ENCODE results near the gene GSTM3.
"Not testable (repeated sequence)": the region's sequence is repeated elsewhere in the genome, so short reads cannot be mapped to it uniquely, and the experiment has no call there.

The GSTM3 gene

GRCh38 chr1:109750241-109750882, 9.5 kb upstream of the GSTM3 start:
- DNase-seq = no peak
- in situ Hi-C loops (cut with MboI; ENCODE audit: low pct_unique_long_range_greater_than_20kb, low sequenced_read_pairs) = loop anchor here (25.0 kb wide), 1 partner anchor 88 kb away; the partner anchor contains the start of genes GSTM2 and GSTM4

DNA sequence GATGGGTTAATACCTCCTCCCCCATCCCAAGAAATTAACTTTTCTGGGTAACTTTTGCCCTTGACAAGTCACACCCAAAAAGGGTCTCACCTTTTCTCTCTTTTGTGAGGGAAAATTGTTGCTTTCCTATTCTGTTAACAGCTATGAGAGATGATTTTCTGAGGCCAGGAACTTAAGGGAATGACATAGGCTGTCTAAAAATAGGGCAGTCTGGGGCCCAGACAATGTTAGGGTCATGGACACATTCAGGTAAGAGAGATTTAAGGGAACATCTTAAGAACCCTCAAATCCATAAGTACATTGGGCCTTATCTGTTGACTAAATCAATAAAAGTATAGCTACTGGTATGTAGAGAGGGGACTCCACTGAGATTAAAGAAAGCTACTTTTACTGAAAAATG, 8.4 kb upstream of the GSTM3 start:
- in situ Hi-C loops (cut with MboI; ENCODE audit: low pct_unique_long_range_greater_than_20kb, low sequenced_read_pairs) = no loop called here

GRCh38 chr1:109748311-109748710, 7.5 kb upstream of the GSTM3 start:
- DNase-seq; in situ Hi-C loops (cut with MboI; ENCODE audit: low pct_unique_long_range_greater_than_20kb, low sequenced_read_pairs): not testable (repeated sequence)

More for the DNA sequence above, 8.4 kb upstream of the GSTM3 start:
- no peak for DNase-seq

DNA sequence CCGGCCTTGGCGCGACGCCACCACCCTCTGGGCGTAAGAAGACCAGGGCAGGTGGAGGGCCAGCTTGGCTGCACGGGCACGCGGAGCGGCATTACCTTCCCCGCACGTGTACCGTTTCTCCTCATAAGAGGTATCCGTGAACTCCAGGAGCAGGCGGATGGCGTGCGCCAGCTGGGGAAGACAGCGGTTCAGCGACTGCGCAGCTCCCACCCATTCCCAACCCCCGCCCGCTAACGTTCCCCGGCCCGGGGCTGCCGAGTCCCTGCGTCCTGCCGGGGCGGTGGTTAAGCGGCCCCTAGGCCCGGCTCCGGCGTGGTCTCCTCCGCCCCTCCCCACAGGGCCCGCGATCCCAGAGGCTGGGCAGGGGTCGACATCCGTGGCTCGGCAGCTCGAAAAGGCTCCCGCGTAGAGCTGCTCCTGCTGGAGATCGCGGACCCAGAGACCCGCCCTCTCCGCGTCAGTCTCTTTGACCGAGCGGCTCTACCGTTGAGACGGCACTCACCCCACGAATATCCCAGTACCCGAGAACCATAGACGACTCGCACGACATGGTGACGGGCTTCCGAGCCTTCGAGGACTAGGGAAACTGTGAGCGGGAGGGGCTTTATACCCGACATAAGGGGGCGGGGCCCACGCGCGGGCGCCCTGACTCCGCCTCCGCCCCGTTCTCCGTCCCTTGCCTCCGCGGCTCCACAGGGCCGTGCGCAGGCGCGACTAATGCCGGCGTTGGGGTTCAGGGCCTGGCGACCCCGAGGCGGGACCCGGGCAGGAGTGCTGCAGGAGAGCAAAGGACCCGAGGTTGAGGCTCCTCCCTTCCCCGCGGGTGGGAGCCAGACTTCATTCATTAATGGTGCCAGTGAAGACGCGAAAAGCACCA, 862 bp downstream of the GSTM3 start:
- in situ Hi-C loops (cut with MboI; ENCODE audit: low pct_unique_long_range_greater_than_20kb, low sequenced_read_pairs) = no loop called here
- no peak for DNase-seq

DNA sequence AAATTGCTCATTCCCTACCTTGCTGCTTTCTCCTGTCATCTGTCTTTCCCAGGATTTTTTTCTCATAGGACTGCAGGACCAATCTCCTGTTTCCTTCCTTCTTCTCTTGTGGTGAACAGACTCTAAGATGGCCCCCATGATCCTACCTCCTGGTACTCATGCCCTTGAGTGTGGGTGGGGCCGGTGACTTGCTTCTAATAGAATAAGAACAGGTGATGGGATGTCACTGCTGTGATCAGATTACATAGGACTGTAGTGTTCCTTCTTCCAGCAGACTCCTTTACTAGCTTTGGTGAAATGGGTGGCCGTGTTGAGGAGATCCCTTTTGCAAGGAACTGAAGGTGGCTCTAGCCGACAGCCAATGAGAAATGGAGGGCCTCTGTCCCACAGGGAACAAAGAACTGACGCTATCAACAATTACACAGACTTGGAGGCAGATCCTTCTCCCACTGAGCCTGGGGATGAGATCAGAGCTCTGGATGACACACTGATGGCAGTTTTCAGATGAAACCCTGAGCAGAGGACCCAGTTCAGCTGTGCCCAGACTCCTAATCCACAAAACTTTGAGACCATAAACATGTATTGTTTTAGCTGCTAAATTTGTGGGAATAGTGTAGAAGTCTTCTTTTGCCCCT, 7.5 kb downstream of the GSTM3 start:
- no peak for DNase-seq
- in situ Hi-C loops (cut with MboI; ENCODE audit: low pct_unique_long_range_greater_than_20kb, low sequenced_read_pairs) = no loop called here

GRCh38 chr1:109732390-109732881, 8.4 kb downstream of the GSTM3 start:
- no peak for DNase-seq
- in situ Hi-C loops (cut with MboI; ENCODE audit: low pct_unique_long_range_greater_than_20kb, low sequenced_read_pairs) = no loop called here

- in situ Hi-C loops (cut with MboI; ENCODE audit: low pct_unique_long_range_greater_than_20kb, low sequenced_read_pairs) = no loop called here
These were observed 10.2 kb downstream of the GSTM3 start for GRCh38 chr1:109730666-109731065.

DNA sequence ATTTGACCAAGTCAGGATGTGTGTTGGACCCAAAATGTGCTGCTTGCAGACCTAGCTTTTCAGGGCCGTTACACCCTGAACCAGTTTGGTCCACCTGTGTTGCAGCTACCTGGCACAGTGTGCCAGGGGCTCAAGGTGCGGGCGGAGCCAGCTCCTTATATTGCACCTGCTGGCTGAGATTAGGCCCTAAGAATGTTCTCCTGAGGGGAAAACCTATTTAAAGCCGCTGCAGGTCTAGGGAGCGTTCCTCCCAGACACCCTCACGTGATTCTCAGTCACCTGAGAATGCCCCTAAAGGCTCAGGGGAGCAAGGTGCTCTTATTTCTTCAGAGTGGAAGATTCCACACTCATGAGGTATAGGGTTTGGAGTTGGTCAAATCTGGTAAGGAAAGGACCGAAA, 12.0 kb downstream of the GSTM3 start:
- DNase-seq = no peak
- in situ Hi-C loops (cut with MboI; ENCODE audit: low pct_unique_long_range_greater_than_20kb, low sequenced_read_pairs) = no loop called here

More at GRCh38 chr1:109730666-109731065, 10.2 kb downstream of the GSTM3 start:
- no peak for DNase-seq

DNA sequence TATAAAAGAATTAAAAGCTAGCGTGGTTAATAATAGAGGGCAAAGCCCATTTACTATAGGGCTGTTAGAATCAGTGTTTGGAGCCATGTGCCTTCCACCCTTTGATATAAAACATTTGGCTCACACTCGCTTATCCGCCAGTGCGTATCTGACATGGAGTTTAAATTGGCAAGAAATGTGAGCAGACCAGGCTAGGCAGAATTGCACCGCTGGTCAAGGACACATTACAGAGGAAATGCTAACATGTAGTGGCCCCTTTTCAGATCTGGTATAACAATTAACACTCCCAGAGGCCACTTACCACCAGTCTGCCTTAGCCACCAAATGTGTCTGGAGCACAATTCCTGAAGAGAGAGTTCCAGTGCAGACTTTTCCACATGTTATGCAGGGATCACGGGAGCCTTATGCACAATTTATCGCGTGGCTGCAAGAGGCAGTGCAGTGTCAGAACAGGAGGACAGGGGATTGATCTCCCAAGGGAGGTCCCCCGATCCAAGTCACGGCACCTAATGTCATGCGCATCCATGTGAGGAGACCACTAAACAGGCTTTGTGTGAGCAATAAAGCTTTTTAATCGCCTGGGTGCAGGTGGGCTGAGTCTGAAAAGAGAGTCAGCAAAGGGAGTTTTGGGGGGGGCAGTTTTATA, 14.0 kb downstream of the GSTM3 start:
- in situ Hi-C loops (cut with MboI; ENCODE audit: low pct_unique_long_range_greater_than_20kb, low sequenced_read_pairs) = no loop called here
- no peak for DNase-seq

- in situ Hi-C loops (cut with MboI; ENCODE audit: low pct_unique_long_range_greater_than_20kb, low sequenced_read_pairs) = no loop called here
- DNase-seq = no peak
These were observed 14.8 kb downstream of the GSTM3 start for GRCh38 chr1:109726007-109726406.

GRCh38 chr1:109725510-109725909, 15.3 kb downstream of the GSTM3 start:
- in situ Hi-C loops (cut with MboI; ENCODE audit: low pct_unique_long_range_greater_than_20kb, low sequenced_read_pairs) = no loop called here
- DNase-seq = no peak

DNA sequence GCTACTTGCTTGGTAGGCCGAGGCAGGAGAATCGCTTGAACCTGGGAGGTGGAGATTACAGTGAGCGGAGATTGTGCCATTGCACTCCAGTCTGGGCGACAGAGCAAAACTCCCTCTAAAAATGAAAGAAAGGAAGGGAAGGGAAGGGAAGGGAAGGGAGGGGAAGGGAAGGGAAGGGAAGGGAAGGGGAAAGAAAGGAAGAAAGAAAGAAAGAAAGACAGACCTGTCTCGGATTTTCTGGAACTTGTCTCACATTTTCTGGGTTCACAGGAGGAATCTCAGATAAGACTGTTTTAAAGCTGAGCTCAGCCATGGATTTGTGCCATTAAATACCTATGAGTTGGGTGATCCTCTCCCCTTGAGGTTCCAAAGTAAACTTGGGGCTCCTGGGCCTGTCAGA, 15.9 kb downstream of the GSTM3 start:
- in situ Hi-C loops (cut with MboI; ENCODE audit: low pct_unique_long_range_greater_than_20kb, low sequenced_read_pairs) = no loop called here
- DNase-seq = no peak

DNA sequence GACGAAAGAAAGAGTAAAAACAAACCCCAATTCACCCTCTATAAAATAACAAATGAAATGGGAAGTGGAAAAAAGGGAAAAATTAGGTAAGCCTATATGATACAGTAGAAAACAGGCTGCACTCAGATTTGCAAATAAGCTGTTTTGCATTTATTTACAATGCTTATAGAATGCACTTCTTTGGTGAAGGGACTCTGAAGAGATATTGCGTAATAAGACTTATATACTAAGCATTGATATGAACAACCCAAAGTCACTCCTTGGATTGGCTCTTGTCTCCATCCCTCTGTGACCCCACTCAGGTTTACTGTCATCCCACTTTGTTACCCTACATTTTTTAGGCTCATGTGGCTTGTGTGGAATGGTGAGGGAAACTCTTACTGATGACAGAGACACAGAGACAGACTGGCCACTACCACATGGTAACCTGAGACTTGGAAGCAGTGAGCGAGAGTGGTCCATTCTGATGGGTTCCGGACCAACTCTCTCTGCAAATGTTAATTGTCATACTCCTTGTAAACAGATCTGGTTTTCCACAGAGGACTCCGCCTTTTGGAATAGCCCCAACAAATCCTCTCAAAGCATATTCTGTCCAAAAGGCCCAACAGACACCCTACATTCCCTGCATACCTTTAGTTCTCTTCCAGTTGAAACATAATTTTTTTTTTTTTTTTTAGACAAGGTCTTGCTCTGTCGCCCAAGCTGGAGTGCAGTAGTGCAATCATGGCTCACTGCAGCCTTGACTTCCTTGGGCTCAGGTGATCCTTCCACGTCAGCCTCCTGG, 17.7 kb downstream of the GSTM3 start:
- no peak for DNase-seq
- in situ Hi-C loops (cut with MboI; ENCODE audit: low pct_unique_long_range_greater_than_20kb, low sequenced_read_pairs) = no loop called here

DNA sequence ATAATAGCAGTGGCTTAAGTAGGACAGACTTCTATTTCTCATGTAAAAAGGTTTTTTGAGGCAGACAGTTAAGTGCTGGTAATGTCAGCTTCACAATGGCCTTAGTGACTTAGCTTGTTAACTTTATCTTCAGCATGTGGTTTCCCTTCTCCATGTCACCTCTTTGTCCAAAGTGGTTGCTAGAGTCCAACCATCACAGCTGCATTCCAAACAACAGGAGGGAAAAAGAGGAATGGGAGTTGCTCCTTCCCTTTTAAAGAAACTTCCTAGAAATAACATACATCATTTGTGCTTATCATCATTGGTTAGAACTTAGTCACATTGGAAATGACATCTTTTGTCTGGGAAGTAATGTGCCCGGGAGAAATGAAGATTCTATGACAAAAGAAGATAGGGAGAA, 18.9 kb downstream of the GSTM3 start:
- no peak for DNase-seq
- in situ Hi-C loops (cut with MboI; ENCODE audit: low pct_unique_long_range_greater_than_20kb, low sequenced_read_pairs) = no loop called here

DNA sequence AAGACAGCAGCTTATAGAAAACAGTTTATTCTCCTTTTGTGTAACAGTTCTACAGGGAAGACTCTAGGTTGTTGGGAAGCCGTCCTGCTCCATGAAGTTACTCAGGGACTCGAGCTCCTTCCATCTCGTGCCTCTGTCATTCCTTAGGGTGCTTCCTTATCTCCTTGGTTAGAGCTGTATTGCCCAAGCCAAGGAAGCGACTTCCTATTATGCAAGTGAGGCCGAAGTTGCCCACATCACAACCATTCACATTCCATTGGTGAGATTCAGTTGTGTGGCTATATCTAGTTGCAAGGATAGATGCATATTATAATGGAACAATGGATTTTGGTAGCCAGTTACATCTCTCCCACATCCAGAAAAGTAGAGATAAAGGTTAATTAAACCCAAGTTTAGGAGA, 19.8 kb downstream of the GSTM3 start:
- in situ Hi-C loops (cut with MboI; ENCODE audit: low pct_unique_long_range_greater_than_20kb, low sequenced_read_pairs) = no loop called here
- no peak for DNase-seq

GRCh38 chr1:109719337-109719837, 21.5 kb downstream of the GSTM3 start:
- in situ Hi-C loops (cut with MboI; ENCODE audit: low pct_unique_long_range_greater_than_20kb, low sequenced_read_pairs) = no loop called here
- no peak for DNase-seq

- in situ Hi-C loops (cut with MboI; ENCODE audit: low pct_unique_long_range_greater_than_20kb, low sequenced_read_pairs) = no loop called here
- no peak for DNase-seq
These were observed 22.3 kb downstream of the GSTM3 start for GRCh38 chr1:109718495-109718894.

DNA sequence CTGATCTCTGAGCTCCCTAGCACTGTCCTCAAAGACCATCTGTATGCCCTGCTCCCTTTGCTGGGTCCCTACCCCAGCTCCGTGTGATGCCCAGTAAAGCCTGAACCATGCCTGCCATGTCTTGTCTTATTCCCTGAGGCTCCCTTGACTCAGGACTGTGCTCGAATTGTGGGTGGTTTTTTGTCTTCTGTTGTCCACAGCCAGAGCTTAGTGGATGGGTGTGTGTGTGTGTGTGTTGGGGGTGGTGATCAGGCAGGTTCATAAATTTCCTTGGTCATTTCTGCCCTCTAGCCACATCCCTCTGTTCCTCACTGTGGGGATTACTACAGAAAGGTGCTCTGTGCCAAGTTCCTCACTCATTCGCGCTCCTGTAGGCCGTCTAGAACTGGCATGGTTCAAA, 23.1 kb downstream of the GSTM3 start:
- no peak for DNase-seq
- in situ Hi-C loops (cut with MboI; ENCODE audit: low pct_unique_long_range_greater_than_20kb, low sequenced_read_pairs) = no loop called here
